ENCODE measurements around the gene PDXP. TPM values are rescaled to one million over a fixed set of nuclear protein-coding genes. Genes with fewer than 3 reads are reported as not detected.

Gene PDXP
- total and polyA plus RNA-seq, 2 of the 13 experiments (the other 11 are each of a cell fraction or from before 2014, with no cell fraction given) = 58.2 to 70.6 TPM

DNA sequence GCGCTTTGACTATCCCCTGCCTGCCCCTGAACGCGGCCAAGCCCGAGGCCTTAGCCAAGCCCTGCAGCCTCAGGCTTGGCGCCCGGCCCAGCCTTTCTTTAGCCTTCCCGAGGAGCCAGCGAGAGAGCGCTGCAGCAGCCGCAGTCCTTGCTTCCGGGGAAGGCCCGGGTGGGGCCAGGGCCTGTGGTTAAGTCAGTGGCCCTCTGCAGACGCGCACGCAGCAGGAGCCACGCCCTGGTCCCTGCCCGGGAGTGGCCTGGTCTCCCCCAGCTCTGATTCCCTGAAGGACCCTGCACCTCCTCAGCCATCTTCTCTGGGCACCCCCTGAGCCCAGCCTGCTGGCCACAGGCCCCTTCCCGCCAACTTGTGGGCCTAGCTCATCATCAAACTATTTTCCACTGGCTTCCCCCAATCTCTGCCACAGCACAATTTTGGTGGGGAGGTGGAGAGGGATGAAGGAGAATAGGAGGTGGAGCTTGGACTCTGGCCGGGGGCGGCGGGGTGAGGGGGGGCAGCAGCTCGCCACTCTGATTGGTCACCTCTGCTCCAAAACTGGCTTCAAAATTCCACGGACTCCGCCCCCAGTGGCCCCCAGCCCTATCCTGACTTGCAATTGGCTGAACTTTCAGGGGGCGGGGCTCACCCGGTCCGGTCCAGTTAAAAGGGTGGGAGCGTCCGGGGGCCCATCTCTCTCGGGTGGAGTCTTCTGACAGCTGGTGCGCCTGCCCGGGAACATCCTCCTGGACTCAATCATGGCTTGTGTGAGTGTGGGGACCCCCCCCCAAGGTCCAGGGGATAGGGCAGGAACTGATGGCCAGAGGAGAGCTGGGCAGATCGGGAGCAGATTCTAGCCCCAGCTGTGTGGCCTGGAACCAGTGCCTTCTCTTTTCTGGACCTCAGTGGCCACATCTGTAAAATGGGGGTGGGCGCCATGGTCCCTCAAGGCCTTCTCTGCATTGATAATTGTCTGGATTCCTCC lies 16.7 kb downstream of the PDXP start, which contains the start of gene LGALS1 (continued):
- TF ChIP-seq, protein P1, sequence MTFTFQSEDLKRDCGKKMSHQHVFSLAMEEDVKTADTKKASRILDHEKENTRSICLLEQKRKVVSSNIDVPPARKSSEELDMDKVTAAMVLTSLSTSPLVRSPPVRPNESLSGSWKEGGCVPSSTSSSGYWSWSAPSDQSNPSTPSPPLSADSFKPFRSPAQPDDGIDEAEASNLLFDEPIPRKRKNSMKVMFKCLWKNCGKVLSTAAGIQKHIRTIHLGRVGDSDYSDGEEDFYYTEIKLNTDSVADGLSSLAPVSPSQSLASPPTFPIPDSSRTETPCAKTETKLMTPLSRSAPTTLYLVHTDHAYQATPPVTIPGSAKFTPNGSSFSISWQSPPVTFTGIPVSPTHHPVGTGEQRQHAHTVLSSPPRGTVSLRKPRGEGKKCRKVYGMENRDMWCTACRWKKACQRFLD (CRISPR knock-in tag; IDR thresholded peaks at IDR 0.05; ENCODE audit: borderline replicate concordance) = no peak
- TF ChIP-seq ZNF263 (CRISPR knock-in tag; IDR thresholded peaks at IDR 0.05) (peak; percentile 88), CBX5 (CRISPR knock-in tag; IDR thresholded peaks at IDR 0.05; ENCODE audit: borderline replicate concordance) (no peak), ZNF710 (CRISPR knock-in tag; IDR thresholded peaks at IDR 0.05; ENCODE audit: borderline replicate concordance) (no peak), MIXL1 (CRISPR knock-in tag; IDR thresholded peaks at IDR 0.05) (no peak), CSRNP2 (CRISPR knock-in tag; conservative IDR thresholded peaks at IDR 0.05; ENCODE audit: low read depth) (no peak), ZNF143 (CRISPR knock-in tag; IDR thresholded peaks at IDR 0.05) (no peak), DNMT1 (CRISPR knock-in tag; IDR thresholded peaks at IDR 0.05) (no peak), POLR2G (IDR thresholded peaks at IDR 0.05; ENCODE audit: low read depth, low read length) (peak; percentile 87), EHMT2 (IDR thresholded peaks at IDR 0.05; ENCODE audit: borderline replicate concordance, low read depth, low read length) (no peak), NFE2 (CRISPR knock-in tag; IDR thresholded peaks at IDR 0.05) (no peak), DNMT3B (CRISPR knock-in tag; conservative IDR thresholded peaks at IDR 0.05) (no peak), ZNF543 (CRISPR knock-in tag; IDR thresholded peaks at IDR 0.05) (no peak), ZFX (CRISPR knock-in tag; IDR thresholded peaks at IDR 0.05; ENCODE audit: low read depth) (peak; percentile 91), ZNF276 (CRISPR knock-in tag; IDR thresholded peaks at IDR 0.05; ENCODE audit: low read depth) (no peak), NR0B2 (CRISPR knock-in tag; IDR thresholded peaks at IDR 0.05) (no peak), PRPF4 (IDR thresholded peaks at IDR 0.05; ENCODE audit: low read depth, low read length, poor library complexity, severe bottlenecking) (no peak)
- TF ChIP-seq, protein P2, sequence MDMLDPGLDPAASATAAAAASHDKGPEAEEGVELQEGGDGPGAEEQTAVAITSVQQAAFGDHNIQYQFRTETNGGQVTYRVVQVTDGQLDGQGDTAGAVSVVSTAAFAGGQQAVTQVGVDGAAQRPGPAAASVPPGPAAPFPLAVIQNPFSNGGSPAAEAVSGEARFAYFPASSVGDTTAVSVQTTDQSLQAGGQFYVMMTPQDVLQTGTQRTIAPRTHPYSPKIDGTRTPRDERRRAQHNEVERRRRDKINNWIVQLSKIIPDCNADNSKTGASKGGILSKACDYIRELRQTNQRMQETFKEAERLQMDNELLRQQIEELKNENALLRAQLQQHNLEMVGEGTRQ (IDR thresholded peaks at IDR 0.05; ENCODE audit: low read depth, low read length) = no peak
- TF ChIP-seq, protein P2 (CRISPR knock-in tag; IDR thresholded peaks at IDR 0.05; ENCODE audit: borderline replicate concordance) = no peak; the same call in 1 of the 2 replicates

All from HepG2 (cell line).